Prostate gland (tissue), 2 donors: ENCODE results near the gene ASMT.

Experiments used
- CTCF ChIP-seq, 4 experiments: fragments of 200-600 bp in 2 of 4; fragments of 450-650 bp in 2 of 4; sonication (generic) in 2 of 4; IDR thresholded peaks; 1 replicate in 3 of 4; 2 replicates in 1 of 4; pipeline ENCODE4 v1.5.1; 2016 to 2019; ENCODE audit warnings: antibody characterized with exemption in 4 of 4, mild to moderate bottlenecking in 2 of 4, moderate library complexity in 2 of 4
- POLR2A ChIP-seq: fragments of 450-650 bp; IDR thresholded peaks from one replicate; pipeline ENCODE4 v1.6.1; 2016; ENCODE audit warnings: antibody characterized with exemption, mild to moderate bottlenecking
- POLR2AphosphoS5 ChIP-seq: sonication (generic); formaldehyde crosslinking; IDR thresholded peaks from one replicate; pipeline ENCODE4 v1.6.1; 2017; ENCODE audit warnings: antibody characterized with exemption

- TF ChIP-seq POLR2A (no peak), CTCF (IDR thresholded peaks at IDR 0.05) (no peak), POLR2AphosphoS5 (no peak)
Measured at GRCh38 chrX:1598876-1599790, 15.7 kb upstream of the ASMT start.
